GM12878 (cell line): Measurements from ENCODE around the gene GHRH. TPM values are rescaled to one million over a fixed set of nuclear protein-coding genes. Genes with fewer than 3 reads are reported as not detected.

ENCODE experiments used
- ATAC-seq: fragments of 200-7000 bp; cut with Tn5 transposase; 3 replicates; pipeline ENCODE4 v1.9.1; 2020; ENCODE audit warnings: mild to moderate bottlenecking, moderate library complexity
- BruUV-seq: library from RNA; stranded (reverse); fragments of 400-500 nt; replicated peaks from 2 replicates; lab custom pipeline; 2021; lab: Mats Ljungman, UMichigan
- CTCF ChIA-PET: fragments of 300-600 bp; sonication (Branson Sonifier 250); formaldehyde crosslinking; extraction: SDS; loops from one replicate; lab custom pipeline; 2021; ENCODE audit warnings: inconsistent platforms; lab: Yijun Ruan, JAX
- POLR2A ChIA-PET: fragments of 350-600 bp; formaldehyde crosslinking; extraction: SDS; loops from one replicate; lab custom pipeline; 2021; ENCODE audit warnings: inconsistent platforms; lab: Charles Lee
- RAD21 ChIA-PET: fragments of 300-600 bp; sonication (Branson Sonifier 250); formaldehyde crosslinking; loops from one replicate; lab custom pipeline; 2023; ENCODE audit warnings: antibody characterized with exemption; ENCODE audit not compliant: unreplicated experiment; lab: Charles Lee
- SMC1A ChIA-PET: fragments of 300-600 bp; sonication (Branson Sonifier 250); formaldehyde crosslinking; loops from one replicate; lab custom pipeline; 2023; ENCODE audit not compliant: unreplicated experiment, uncharacterized antibody; lab: Charles Lee
- DNase-seq: peaks from one replicate; pipeline ENCODE4 v3.0.0-alpha.2; 2011; ENCODE audit warnings: low read depth, low spot score
- FAIRE-seq: peaks from 3 replicates; lab custom pipeline; 2011; peaks lifted over from hg19 to GRCh38; lab: Jason Lieb, UNC
- H2AFZ ChIP-seq: 2 replicates; pipeline ENCODE4 v1.6.0; 2011; ENCODE audit warnings: low read depth, low read length, control low read depth; ENCODE audit not compliant: control insufficient read depth
- H3K27ac ChIP-seq: 2 replicates; pipeline ENCODE4 v1.5.1; 2011; ENCODE audit warnings: control low read depth; ENCODE audit not compliant: control insufficient read depth, insufficient read depth
- H3K27me3 ChIP-seq, 2 experiments: replicated peaks in 1 of 2; 2 replicates each; pipeline versions ENCODE4 v1.6.0 to v1.6.1; 2011; ENCODE audit warnings: low read length in 1 of 2; ENCODE audit not compliant: control insufficient read depth in 2 of 2, insufficient read depth in 2 of 2
- H3K36me3 ChIP-seq, 2 experiments: 2 replicates each; pipeline ENCODE4 v1.5.1; 2011; ENCODE audit warnings: low read length in 1 of 2; ENCODE audit not compliant: control insufficient read depth in 2 of 2, insufficient read depth in 2 of 2
- H3K4me1 ChIP-seq: 2 replicates; pipeline ENCODE4 v1.6.1; 2011; ENCODE audit warnings: mild to moderate bottlenecking, low read length, moderate library complexity, mixed read lengths; ENCODE audit not compliant: control insufficient read depth, insufficient read depth
- H3K4me2 ChIP-seq: 2 replicates; pipeline ENCODE4 v1.6.0; 2011; ENCODE audit warnings: control low read depth; ENCODE audit not compliant: control insufficient read depth, insufficient read depth
- H3K4me3 ChIP-seq: fragments of 200-600 bp; sonication (generic); 2 replicates; pipeline ENCODE4 v1.5.1; 2016
- H3K79me2 ChIP-seq: 2 replicates; pipeline ENCODE4 v1.6.0; 2011; ENCODE audit warnings: low read length; ENCODE audit not compliant: control insufficient read depth, insufficient read depth
- H3K9ac ChIP-seq: 2 replicates; pipeline ENCODE4 v1.8.0; 2011; ENCODE audit warnings: low read length, control low read depth, mixed read lengths; ENCODE audit not compliant: control insufficient read depth, insufficient read depth
- H3K9me3 ChIP-seq: replicated peaks from 3 replicates; pipeline ENCODE4 v1.5.1; 2011; ENCODE audit warnings: mild to moderate bottlenecking, low read length; ENCODE audit not compliant: control insufficient read depth, insufficient read depth
- H4K20me1 ChIP-seq: 2 replicates; pipeline ENCODE4 v1.6.0; 2011; ENCODE audit not compliant: control insufficient read depth, insufficient read depth
- BACH1 ChIP-seq: fragments of 450-650 bp; IDR thresholded peaks from 2 replicates; pipeline ENCODE4 v1.6.1; 2017; ENCODE audit warnings: mild to moderate bottlenecking, borderline replicate concordance
- BCLAF1 ChIP-seq: fragments of 450-650 bp; IDR thresholded peaks from 2 replicates; pipeline ENCODE4 v1.6.1; 2017; ENCODE audit warnings: antibody characterized with exemption, mild to moderate bottlenecking, moderate library complexity
- CHD4 ChIP-seq: fragments of 200-600 bp; sonication (generic); IDR thresholded peaks from 2 replicates; pipeline ENCODE4 v1.6.1; 2016; ENCODE audit warnings: mild to moderate bottlenecking
- ESRRA ChIP-seq: IDR thresholded peaks from 2 replicates; pipeline ENCODE4 v1.6.1; 2012; ENCODE audit warnings: mild to moderate bottlenecking, low read length, improper control_type of control experiment
- FOS ChIP-seq: IDR thresholded peaks from 3 replicates; pipeline ENCODE4 v1.6.1; 2011; ENCODE audit warnings: borderline replicate concordance; ENCODE audit not compliant: insufficient read length; ENCODE audit errors: extremely low read depth
- HSF1 ChIP-seq: fragments of 150-350 bp; IDR thresholded peaks from 2 replicates; pipeline ENCODE4 v1.6.1; 2014; ENCODE audit warnings: mild to moderate bottlenecking, low read depth, low read length
- IRF4 ChIP-seq: IDR thresholded peaks from 2 replicates; pipeline ENCODE4 v1.6.1; 2011; ENCODE audit warnings: low read depth, low read length
- NBN ChIP-seq: fragments of 450-650 bp; IDR thresholded peaks from 2 replicates; pipeline ENCODE4 v1.6.1; 2016
- PKNOX1 ChIP-seq: fragments of 450-650 bp; IDR thresholded peaks from 2 replicates; pipeline ENCODE4 v1.6.1; 2016; ENCODE audit warnings: mild to moderate bottlenecking
- RCOR1 ChIP-seq: conservative IDR thresholded peaks from 2 replicates; pipeline ENCODE4 v1.6.1; 2012; ENCODE audit warnings: low read depth, low read length, improper control_type of control experiment
- SMC3 ChIP-seq: IDR thresholded peaks from 2 replicates; pipeline ENCODE4 v1.6.1; 2011; ENCODE audit warnings: low read length, improper control_type of control experiment, borderline replicate concordance
- TCF12 ChIP-seq: IDR thresholded peaks from 2 replicates; pipeline ENCODE4 v1.6.1; 2011; ENCODE audit warnings: low read depth, mild to moderate bottlenecking, low read length
- ZBTB33 ChIP-seq: fragments of 450-650 bp; IDR thresholded peaks from 2 replicates; pipeline ENCODE4 v1.6.1; 2017; ENCODE audit warnings: mild to moderate bottlenecking
- ZBTB4 ChIP-seq: fragments of 450-650 bp; formaldehyde crosslinking; IDR thresholded peaks from 2 replicates; pipeline ENCODE4 v1.4.0; 2022; ENCODE audit warnings: mild to moderate bottlenecking, moderate library complexity
- ZNF384 ChIP-seq: IDR thresholded peaks from 2 replicates; pipeline ENCODE4 v1.6.1; 2012; ENCODE audit warnings: low read depth, mild to moderate bottlenecking, low read length, improper control_type of control experiment, borderline replicate concordance
- WGBS: methylation state at CpG from one replicate; pipeline ENCODE4 v1.1.6; 2016; ENCODE audit warnings: low lambda C conversion rate; ENCODE audit not compliant: insufficient replicate concordance, insufficient coverage; ENCODE audit errors: missing lambda C conversion rate; 5-methylcytosine and 5-hydroxymethylcytosine counted together
- in situ Hi-C: fragments of 300-500 bp; cut with MboI; formaldehyde crosslinking; loops from 9 replicates; pipeline ENCODE4 v1.14.3; 2018; ENCODE audit warnings: mixed read lengths
- intact Hi-C: fragments of 100-400 bp; cut with micrococcal nuclease; formaldehyde crosslinking; loops from one replicate; pipeline ENCODE4 v1.14.2; 2022; ENCODE audit not compliant: unreplicated experiment
- polyA plus RNA-seq, 11 experiments: library from polyadenylated mRNA; depleted of rRNA in 4 of 11; unstranded in 6 of 11; stranded (reverse) in 5 of 11; fragments of >200 nt; fragmentation: Nextera tagmentation in 4 of 11; fragmentation: Illumina TruSeq in 1 of 11; extraction: Ambion mirVana in 4 of 11; extraction: Trizol in 1 of 11; gene quantifications; 1 replicate in 1 of 11; 2 replicates in 10 of 11; pipeline versions ENCODE4 v1.2.1 to v1.2.3, GENCODE V29; 2011 to 2016; ENCODE audit warnings: inconsistent platforms in 2 of 11, missing spikeins in 2 of 11, low read depth in 1 of 11
- total RNA-seq, 4 experiments: library from RNA; depleted of rRNA in 3 of 4; stranded (reverse); fragments of >200 nt in 3 of 4; fragmentation: Illumina TruSeq in 1 of 4; extraction: Trizol in 1 of 4; gene quantifications; 2 replicates each; pipeline versions ENCODE4 v1.2.1 to v1.2.3, GENCODE V29; 2013 to 2021

The GHRH gene
- total and polyA plus RNA-seq, 10 of the 15 experiments (the other 5 are each of a cell fraction or from before 2014, with no cell fraction given), result not detected

- ChIA-PET SMC1A (no interaction called here), RAD21 (interaction anchor here (0.7 kb wide), 1 partner anchor 43 kb away, joined by 3 read pairs; no protein-coding TSS in a partner anchor), POLR2A (no interaction called here), CTCF (no interaction called here)
- intact Hi-C loops, result no loop called here
- Histone ChIP-seq H3K4me1 (no peaks in the 10 kb centered on the region), H3K79me2 (no peaks in the 10 kb centered on the region), H3K27me3 (no peaks in the 10 kb centered on the region; a peak in 1 of 4 replicates), H3K36me3 (no peaks in the 10 kb centered on the region), H3K9me3 (no peaks in the 10 kb centered on the region), H3K9ac (no peak overlapping the region), H3K4me3 (no peak overlapping the region), H3K4me2 (no peak overlapping the region), H2AFZ (no peak overlapping the region), H3K27ac (no peak overlapping the region), H4K20me1 (no peaks in the 10 kb centered on the region)
- no TSS peak for BruUV-seq
- no peak for DNase-seq
- ATAC-seq, result no peak
- no peak for FAIRE-seq
- 23% methylated on average over 7 of the region's 9 CpGs for WGBS
- TF ChIP-seq IRF4 (no peak), RCOR1 (no peak), PKNOX1 (no peak), TCF12 (no peak), NBN (no peak), ZBTB33 (no peak), ZNF384 (no peak), FOS (no peak), ESRRA (no peak), SMC3 (no peak), BCLAF1 (no peak), HSF1 (no peak), ZBTB4 (CRISPR knock-in tag) (no peak), CHD4 (no peak), BACH1 (no peak)
- in situ Hi-C loops, result no loop called here
These were observed 3.6 kb downstream of the GHRH start for GRCh38 chr20:37257988-37258387.
